ENCODE measurements around the gene KDM2A. TPM values are rescaled to one million over a fixed set of nuclear protein-coding genes. Genes with fewer than 3 reads are reported as not detected.

KDM2A gene
- polyA plus RNA-seq, 1 donor: 58.5 TPM

- Histone ChIP-seq H3K27me3 (ENCODE audit: control insufficient read depth, insufficient read depth, low read length) (no peaks in the 10 kb centered on the region), H3K27ac (ENCODE audit: low read length) (no peak overlapping the region), H3K36me3 (ENCODE audit: control insufficient read depth, insufficient read depth, low read length) (peaks cover 66% of the 10 kb centered on the region), H3K4me1 (ENCODE audit: control insufficient read depth, insufficient read depth, low read length) (peaks cover 49% of the 10 kb centered on the region), H3K9me3 (ENCODE audit: control insufficient read depth, low read depth, low read length) (no peaks in the 10 kb centered on the region), H3K4me3 (ENCODE audit: low read length) (no peak overlapping the region)
- DNase-seq: no peak
- WGBS (ENCODE audit: insufficient coverage, low lambda C conversion rate): no CpG with 5 or more reads among the region's 23 CpGs
Observed at GRCh38 chr11:67272327-67273259, 153.5 kb downstream of the KDM2A start.

- Histone ChIP-seq H3K4me1 (ENCODE audit: control insufficient read depth, insufficient read depth, low read length) (peaks cover 48% of the 10 kb centered on the region), H3K36me3 (ENCODE audit: control insufficient read depth, insufficient read depth, low read length) (peaks cover 67% of the 10 kb centered on the region), H3K4me3 (ENCODE audit: low read length) (no peak overlapping the region), H3K27me3 (ENCODE audit: control insufficient read depth, insufficient read depth, low read length) (no peaks in the 10 kb centered on the region), H3K9me3 (ENCODE audit: control insufficient read depth, low read depth, low read length) (no peaks in the 10 kb centered on the region), H3K27ac (ENCODE audit: low read length) (no peak overlapping the region)
- no CpG with 5 or more reads among the region's 14 CpGs for WGBS (ENCODE audit: insufficient coverage, low lambda C conversion rate)
- DNase-seq: no peak
Observed at GRCh38 chr11:67273260-67273990, 154.4 kb downstream of the KDM2A start.

DNA sequence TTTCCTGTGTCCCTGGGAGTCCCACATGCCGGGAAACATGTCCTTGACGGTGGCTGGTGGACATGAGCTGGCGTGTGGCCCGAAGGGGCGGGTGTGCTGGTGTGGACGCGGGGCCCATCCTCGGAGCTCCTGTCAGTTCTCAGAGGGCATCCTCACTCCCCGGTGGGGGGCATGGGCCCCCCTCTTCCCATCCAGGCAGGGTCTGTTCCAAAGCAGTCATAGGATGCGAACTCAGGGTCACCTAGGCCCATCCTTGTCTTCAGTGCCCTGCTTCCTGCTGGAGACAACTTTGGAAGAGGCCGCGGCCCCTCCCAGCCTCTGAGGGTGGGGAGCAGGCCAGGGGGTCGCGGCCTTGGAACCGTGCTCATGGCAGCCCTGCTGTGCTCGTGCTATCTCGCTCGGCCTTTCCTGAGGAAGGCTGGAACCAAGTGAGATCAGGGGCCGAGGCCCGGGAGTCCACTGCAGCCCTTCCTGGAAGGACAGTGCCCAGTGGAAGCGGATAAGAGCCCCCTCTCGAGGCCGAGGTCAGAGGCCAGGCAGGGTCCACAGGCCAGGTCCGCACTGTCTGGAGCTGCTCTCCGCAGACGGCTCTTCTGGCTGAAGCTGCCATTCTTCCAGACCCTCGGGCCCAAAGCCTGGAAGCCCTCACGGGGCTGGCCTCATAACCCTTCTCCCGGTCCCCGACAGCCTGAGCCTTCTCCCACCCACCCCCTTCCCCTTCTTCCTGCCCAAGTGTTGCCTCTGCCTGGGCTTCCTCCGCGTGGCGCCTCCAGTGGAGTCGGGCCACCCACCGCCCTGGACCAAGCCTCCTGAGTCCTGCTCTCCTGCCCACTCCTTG lies 155.9 kb downstream of the KDM2A start:
- Histone ChIP-seq H3K36me3 (ENCODE audit: control insufficient read depth, insufficient read depth, low read length) (peaks cover 69% of the 10 kb centered on the region), H3K4me3 (ENCODE audit: low read length) (no peak overlapping the region), H3K27ac (ENCODE audit: low read length) (no peak overlapping the region), H3K4me1 (ENCODE audit: control insufficient read depth, insufficient read depth, low read length) (peaks cover 32% of the 10 kb centered on the region), H3K27me3 (ENCODE audit: control insufficient read depth, insufficient read depth, low read length) (no peaks in the 10 kb centered on the region), H3K9me3 (ENCODE audit: control insufficient read depth, low read depth, low read length) (no peaks in the 10 kb centered on the region)
- no CpG with 5 or more reads among the region's 35 CpGs for WGBS (ENCODE audit: insufficient coverage, low lambda C conversion rate)
- DNase-seq: no peak

DNA sequence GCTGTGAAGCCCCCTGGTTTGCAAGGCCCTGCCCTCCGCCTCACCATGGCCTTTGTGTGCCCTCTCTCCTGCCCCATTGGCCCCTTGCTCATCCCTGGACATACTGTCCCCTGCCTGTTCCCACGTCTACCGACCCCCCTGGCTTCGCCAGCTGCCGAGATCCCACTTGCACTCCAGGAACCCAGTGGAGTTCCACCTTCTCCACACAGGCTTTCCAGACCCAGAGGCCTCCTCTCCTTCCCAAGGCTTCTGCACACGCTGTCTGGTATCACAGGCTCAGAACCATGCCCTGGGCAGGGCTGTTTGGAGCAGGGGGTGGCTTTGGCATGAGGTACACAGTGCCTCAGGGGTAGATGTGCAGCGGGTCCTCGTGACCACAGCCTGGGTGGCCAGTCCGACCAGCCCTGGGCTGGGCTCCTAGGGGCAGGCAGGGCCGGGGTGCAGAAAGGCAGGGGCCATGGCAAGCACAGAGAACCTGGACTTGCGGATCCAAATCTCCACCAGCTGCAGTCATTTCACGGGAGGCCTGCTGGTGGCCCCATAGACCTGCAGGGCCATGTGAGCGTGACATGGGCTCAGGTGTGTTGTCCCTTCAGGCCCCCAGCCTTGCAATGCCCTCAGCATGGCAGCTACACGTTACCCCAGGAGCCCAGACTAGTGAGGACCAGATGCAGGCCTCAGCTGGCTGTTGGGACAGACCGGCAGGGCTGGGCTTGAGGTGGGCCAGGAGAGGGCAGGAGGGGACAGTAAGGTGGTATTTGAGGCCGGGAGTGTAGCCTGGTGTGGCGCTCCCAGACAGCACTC lies 156.7 kb downstream of the KDM2A start:
- Histone ChIP-seq H3K27ac (ENCODE audit: low read length) (no peak overlapping the region), H3K36me3 (ENCODE audit: control insufficient read depth, insufficient read depth, low read length) (peaks cover 76% of the 10 kb centered on the region), H3K9me3 (ENCODE audit: control insufficient read depth, low read depth, low read length) (no peaks in the 10 kb centered on the region), H3K4me3 (ENCODE audit: low read length) (no peak overlapping the region), H3K27me3 (ENCODE audit: control insufficient read depth, insufficient read depth, low read length) (no peaks in the 10 kb centered on the region), H3K4me1 (ENCODE audit: control insufficient read depth, insufficient read depth, low read length) (peaks cover 24% of the 10 kb centered on the region)
- no CpG with 5 or more reads among the region's 17 CpGs for WGBS (ENCODE audit: insufficient coverage, low lambda C conversion rate)
- DNase-seq: no peak

DNA sequence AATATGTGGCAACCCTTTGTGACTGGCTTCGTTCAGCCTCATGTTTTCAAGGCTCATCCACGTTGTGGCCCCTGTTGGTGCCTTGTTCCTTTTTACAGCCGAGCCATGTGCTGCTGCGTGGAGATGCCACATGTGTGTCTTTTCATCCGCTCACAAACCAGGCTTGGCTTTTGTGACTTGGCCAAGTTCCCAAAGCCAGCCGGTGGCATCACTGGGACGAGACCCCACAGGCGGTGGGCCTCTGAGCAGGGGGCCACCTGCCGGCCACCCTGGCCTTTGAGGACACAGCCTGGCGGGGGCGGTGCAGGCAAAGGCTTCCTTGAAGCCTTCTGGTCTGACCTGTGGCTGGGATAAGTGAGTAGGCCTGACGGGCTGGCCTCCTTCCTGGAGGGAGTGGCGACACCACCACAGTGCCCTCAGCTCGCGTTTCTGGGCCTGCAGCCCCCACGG lies 157.7 kb downstream of the KDM2A start:
- DNase-seq: no peak
- H3K27me3 ChIP-seq (ENCODE audit: control insufficient read depth, insufficient read depth, low read length): no peaks in the 10 kb centered on the region
- WGBS (ENCODE audit: insufficient coverage, low lambda C conversion rate): no CpG with 5 or more reads among the region's 16 CpGs
- peaks cover 79% of the 10 kb centered on the region for H3K36me3 ChIP-seq (ENCODE audit: control insufficient read depth, insufficient read depth, low read length)
- peak overlapping the region; percentile 63 for H3K27ac ChIP-seq (ENCODE audit: low read length)
- no peaks in the 10 kb centered on the region for H3K9me3 ChIP-seq (ENCODE audit: control insufficient read depth, low read depth, low read length)
- no peak overlapping the region for H3K4me3 ChIP-seq (ENCODE audit: low read length)
- H3K4me1 ChIP-seq (ENCODE audit: control insufficient read depth, insufficient read depth, low read length): peaks cover 22% of the 10 kb centered on the region

DNA sequence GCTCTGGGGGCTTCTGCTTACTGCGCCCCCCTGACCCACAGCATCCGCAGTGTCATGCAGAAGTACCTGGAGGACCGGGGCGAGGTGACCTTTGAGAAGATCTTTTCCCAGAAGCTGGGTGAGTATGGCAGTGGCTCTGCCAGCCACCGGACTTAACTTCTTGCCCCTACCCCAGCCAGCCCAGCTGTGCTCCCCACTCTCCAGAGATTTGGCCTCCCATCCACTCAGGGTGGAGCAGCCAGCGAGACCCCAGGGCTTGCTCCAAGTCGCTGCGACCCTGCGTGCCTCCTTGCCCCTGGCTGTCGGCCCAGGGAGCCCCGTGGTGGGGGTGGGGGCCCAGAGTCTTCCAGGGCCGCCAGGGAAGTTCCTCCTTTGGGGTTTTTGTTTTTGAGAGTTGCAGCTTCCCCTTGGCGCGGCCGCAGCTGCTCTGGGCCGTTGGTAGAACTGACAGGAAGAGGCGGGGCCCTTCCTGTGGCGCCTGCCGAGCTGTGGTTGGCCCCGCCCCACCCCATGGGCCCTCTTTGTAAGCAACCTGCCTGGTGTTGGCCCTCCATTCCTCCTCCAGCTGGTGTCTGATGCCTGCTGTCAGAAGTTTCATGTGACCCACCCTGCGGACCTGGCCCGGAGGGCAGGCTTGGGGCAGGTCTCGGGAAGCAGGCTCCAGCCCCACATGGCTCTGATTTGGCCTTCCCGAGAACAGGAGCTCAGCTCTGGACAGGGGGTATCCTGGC lies 158.3 kb downstream of the KDM2A start:
- H3K36me3 ChIP-seq (ENCODE audit: control insufficient read depth, insufficient read depth, low read length): peaks cover 80% of the 10 kb centered on the region
- H3K27me3 ChIP-seq (ENCODE audit: control insufficient read depth, insufficient read depth, low read length): no peaks in the 10 kb centered on the region
- no CpG with 5 or more reads among the region's 24 CpGs for WGBS (ENCODE audit: insufficient coverage, low lambda C conversion rate)
- peaks cover 19% of the 10 kb centered on the region for H3K4me1 ChIP-seq (ENCODE audit: control insufficient read depth, insufficient read depth, low read length)
- H3K27ac ChIP-seq (ENCODE audit: low read length): peak overlapping the region; percentile 63
- H3K4me3 ChIP-seq (ENCODE audit: low read length): no peak overlapping the region
- H3K9me3 ChIP-seq (ENCODE audit: control insufficient read depth, low read depth, low read length): no peaks in the 10 kb centered on the region
- DNase-seq: peak; percentile 67 to 79

GRCh38 chr11:67278135-67278938 lies 159.3 kb downstream of the KDM2A start:
- Histone ChIP-seq H3K4me1 (ENCODE audit: control insufficient read depth, insufficient read depth, low read length) (peaks cover 17% of the 10 kb centered on the region), H3K36me3 (ENCODE audit: control insufficient read depth, insufficient read depth, low read length) (peaks cover 82% of the 10 kb centered on the region), H3K4me3 (ENCODE audit: low read length) (no peak overlapping the region), H3K9me3 (ENCODE audit: control insufficient read depth, low read depth, low read length) (no peaks in the 10 kb centered on the region), H3K27me3 (ENCODE audit: control insufficient read depth, insufficient read depth, low read length) (no peaks in the 10 kb centered on the region), H3K27ac (ENCODE audit: low read length) (peak overlapping the region; percentile 63)
- 92% methylated on average over 2 of the region's 14 CpGs for WGBS (ENCODE audit: insufficient coverage, low lambda C conversion rate)
- DNase-seq: no peak

- H3K27me3 ChIP-seq (ENCODE audit: control insufficient read depth, insufficient read depth, low read length): no peaks in the 10 kb centered on the region
- no peak overlapping the region for H3K27ac ChIP-seq (ENCODE audit: low read length)
- no peak for DNase-seq
- no peak overlapping the region for H3K4me3 ChIP-seq (ENCODE audit: low read length)
- peaks cover 17% of the 10 kb centered on the region for H3K4me1 ChIP-seq (ENCODE audit: control insufficient read depth, insufficient read depth, low read length)
- H3K9me3 ChIP-seq (ENCODE audit: control insufficient read depth, low read depth, low read length): no peaks in the 10 kb centered on the region
- no CpG with 5 or more reads among the region's 14 CpGs for WGBS (ENCODE audit: insufficient coverage, low lambda C conversion rate)
- peaks cover 89% of the 10 kb centered on the region for H3K36me3 ChIP-seq (ENCODE audit: control insufficient read depth, insufficient read depth, low read length)
Observed at GRCh38 chr11:67278939-67279588, 160.0 kb downstream of the KDM2A start.
